CD4-positive, alpha-beta T cell treated with Interleukin-15 for 4 hours (primary cell): ENCODE measurements around the gene TMEM51.
"Not testable (repeated sequence)": the region's sequence is repeated elsewhere in the genome, so short reads cannot be mapped to it uniquely, and the experiment has no call there.

ENCODE experiments used
- DNase-seq: peaks from one replicate; pipeline ENCODE4 v3.0.0-alpha.2; 2020; ENCODE audit warnings: low spot score

Gene TMEM51

DNA sequence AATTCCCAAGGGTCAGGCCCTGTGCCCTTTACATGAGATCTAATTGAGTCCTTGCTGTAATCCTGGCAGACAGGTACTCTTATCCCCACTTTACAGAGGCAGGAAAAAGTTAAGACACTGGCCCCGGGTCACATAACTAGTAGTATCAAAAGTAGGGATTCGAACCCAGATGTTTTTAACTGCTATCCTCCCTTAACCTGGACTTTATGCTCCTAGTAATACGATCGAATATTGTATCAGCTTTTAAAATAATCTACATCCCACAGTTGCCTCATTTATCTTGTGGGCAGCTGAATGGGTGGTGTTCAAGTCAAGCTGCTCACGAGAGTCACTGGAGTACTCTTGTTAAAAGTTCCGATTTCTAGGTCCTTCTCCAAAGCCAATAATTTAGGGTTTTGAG is 25.5 kb upstream of the TMEM51 start:
- no peak for DNase-seq

DNA sequence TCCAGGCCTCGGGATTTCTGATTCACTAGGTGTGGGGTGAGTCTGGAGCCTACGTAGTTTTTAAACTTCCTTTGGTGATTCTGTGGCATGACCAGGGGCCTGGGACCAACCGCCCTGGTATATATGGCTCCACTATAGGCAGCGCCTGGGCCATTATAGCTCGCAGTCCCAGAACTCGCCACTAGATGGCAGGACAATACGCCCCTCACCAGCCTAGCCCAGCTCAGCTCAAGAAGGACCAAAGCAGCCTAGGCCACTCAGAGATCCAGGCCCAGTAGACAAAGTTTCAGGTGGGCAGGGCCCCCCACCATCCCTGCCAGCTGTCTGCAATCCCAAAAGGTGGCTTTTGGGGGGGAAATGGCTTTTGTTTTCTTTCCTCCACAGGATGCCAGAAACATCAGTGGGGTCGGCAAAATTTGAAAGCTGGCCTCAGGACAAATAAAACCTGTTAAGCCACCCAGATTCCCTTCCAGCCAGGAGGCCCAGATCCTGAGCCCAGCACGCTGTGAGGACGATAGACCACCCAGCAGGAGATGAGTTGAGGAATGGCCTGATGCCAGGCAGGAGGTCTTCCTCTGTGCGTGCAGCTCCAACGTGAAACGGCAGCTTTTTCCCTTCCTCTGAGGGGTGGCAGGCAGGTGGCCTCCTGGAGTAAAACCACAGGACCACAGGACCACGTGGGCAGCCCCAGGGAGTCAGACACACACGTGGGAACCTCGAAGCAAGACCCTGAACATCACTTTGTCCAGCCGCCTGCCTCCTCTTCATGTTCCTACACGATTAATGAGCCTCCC is 24.8 kb upstream of the TMEM51 start:
- DNase-seq, result peak; percentile 69

DNA sequence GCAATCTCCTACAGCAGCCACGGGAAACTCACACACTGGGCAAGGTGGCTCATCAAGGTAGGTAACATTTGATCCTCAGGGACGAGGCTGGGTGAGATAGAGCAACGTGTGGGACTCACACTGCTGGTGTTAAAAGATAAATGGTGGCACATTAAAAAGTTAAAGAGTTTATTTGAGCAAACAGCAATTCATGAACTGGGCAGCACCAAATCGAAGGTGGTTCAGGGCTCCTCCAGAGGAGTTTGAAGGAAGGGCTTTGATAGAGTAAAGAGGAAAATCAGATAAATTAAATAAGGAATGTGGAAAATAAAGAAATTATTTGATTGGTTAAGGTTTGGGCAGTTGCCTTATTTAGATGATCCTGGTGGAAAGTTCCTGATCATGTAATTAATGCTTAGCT is 23.6 kb upstream of the TMEM51 start:
- DNase-seq, result no peak

DNA sequence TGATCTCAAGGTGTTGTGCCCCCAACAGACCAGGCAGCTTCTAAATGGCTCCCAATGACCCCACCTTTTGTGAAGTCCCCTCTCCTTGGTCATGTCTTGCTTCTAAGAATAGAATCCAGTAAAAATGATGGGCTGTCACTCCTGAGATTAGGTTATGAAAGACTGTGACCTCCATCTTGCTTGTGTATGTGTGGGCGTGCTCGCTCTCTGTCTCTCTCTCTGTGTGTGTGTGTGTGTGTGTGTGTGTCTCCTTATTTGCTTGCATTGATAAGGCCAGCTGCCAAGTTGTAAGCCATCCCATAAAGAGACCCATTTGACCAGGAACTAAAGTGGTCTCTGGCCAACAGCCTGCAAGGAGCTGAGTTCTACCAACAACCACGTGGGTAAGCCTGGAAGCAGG is 22.9 kb upstream of the TMEM51 start:
- no peak for DNase-seq

DNA sequence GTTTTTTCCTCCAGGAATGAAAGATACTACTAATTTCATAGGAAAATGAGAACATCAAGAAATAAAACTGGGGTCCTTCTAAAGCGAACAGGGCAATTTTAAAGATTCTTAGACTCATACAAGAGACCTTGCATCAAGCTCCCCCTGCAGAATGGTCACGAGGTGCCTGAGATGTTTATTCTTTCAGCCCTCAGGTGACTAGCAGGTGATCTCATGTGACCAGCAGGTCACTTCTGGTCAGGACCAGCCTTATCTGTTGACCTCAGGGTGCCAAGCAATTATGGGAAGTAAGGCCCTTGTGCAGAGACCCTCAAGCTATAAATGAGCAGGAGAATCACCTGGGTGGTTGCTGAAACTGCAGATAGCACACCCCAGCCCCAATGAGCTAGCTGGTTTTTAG is 20.6 kb upstream of the TMEM51 start:
- DNase-seq, result no peak

DNA sequence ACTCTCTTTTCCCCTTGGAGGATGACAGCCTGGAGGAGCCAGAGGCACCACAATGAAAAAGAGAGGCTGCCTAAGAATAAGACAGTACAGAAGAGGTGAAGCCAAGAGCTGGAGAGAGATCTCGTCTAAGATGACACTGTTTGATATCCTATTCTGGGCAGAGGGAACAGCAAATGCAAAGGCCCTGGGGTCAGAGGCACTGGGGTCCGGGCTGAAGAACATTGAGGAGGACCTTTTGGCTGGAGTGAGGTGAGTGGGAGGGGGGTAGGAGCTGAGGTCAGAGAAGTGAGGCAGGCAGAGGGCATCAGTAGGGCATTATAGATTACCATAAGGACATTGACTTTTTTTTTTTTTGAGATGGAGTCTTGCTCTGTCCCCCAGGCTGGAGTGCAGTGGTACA is 19.3 kb upstream of the TMEM51 start:
- DNase-seq, result no peak

DNA sequence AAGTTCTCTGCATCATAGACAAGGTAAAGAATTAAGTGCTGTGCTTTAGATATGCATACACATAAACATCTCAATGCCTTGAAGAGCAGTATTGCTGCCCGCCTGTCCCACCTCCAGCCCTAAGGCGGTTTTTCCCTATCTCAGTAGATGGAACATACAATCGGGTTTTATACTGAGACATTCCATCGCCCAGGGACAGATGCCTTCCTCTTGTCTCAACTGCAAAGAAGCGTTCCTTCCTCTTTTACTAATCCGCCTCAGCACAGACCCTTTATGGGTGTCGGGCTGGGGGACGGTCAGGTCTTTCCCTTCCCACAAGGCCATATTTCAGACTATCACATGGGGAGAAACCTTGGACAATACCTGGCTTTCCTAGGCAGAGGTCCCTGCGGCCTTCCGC is 17.9 kb upstream of the TMEM51 start:
- not testable (repeated sequence) for DNase-seq

DNA sequence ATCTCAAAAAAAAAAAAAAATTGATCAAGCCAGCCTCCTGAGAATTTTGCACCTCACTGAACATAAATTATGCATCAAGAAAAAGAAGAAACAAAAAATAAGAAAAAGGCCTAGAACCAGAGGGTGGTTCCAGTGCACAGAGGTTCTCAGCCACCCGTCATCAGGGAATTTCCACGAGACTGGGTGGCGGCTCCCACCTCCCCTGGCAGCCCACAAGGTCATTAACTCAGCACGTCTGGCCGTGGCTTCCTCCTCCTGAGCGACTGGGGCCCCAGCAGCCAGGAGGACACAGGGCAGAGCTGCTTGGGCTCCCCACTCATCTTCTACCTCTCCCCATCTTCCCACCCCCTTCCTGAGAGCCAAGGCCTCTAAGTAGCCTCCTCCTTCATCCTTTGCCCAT is 15.7 kb upstream of the TMEM51 start:
- DNase-seq, result no peak

DNA sequence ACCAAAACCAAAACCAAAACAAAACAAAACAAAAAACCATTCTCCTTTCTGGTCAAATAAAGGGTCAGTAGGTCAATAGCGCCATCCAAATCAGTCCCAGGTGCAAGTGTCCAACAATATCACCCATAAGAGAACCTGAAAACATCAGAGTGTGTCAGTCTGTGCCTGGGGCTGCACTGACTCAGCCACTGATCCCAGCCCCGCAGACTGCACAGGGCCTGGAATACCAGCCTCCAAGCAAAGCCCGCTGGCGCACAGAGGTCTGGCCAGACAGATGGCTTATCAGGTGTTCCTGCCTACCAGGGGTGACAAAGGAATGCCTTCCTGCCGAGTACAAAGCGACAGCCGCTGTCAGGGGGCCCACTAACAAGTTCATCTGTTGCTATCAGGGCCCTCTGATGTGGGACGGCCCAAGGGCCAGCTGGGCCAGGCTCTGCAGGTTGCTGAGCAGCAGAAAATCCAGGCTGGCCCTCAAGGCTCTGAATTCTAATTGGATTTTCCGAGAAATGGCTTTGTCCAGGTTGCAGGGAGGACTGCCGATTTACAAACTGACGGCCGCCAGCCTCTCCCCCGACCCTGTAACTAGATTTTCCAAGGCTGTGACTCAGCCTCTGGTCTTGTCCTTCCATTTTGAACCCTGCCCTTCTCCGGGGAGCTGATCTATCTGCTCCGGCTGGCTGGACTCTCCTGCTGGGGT is 13.7 kb upstream of the TMEM51 start:
- DNase-seq, result no peak

DNA sequence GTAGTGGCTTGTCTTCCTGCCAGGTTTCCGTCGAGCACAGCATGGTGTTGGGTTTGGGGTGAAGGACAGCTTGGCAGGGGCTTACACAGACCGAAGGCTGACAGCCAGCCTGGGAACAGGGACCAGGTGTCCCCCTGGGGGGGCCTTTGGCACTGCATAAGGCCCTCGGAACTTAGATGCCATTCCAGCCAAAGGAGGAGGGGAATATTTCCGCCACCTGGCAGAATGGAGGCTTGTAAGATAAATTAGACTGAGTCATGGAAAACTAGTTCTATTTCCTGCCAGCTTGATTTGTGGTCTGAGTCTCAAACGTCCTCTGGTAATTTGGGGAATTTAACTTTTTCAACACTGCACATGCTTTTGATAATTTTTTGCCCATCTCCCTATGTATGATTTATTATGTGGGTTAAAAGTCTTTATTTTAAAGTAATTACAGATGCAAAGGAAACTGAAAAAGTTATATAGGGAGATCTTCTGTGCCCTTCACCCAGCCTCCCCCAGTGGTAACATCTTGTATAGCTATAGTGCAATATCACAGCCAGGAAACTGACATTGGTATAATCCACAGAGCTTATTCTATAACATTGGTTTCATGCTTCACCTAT is 11.5 kb upstream of the TMEM51 start:
- DNase-seq, result no peak

DNA sequence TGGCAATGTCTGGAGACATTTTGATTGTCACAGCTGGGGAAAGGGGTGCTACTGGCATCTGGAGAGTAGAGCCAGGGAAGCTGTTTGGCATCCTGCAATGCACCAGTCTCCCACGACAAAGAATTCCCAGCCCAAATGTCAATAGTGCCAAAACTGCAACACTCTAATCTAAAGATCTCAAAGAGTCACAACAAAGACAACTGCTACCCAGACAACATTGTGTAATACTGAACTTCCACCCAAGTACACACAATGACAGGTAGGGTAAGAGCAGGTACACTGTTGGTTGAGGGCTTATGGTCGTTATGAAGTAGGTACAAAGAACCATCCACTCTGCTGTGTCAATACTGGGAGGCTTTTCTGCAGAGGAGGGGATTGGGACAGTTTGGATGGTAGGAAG is 8.2 kb upstream of the TMEM51 start:
- DNase-seq, result no peak

DNA sequence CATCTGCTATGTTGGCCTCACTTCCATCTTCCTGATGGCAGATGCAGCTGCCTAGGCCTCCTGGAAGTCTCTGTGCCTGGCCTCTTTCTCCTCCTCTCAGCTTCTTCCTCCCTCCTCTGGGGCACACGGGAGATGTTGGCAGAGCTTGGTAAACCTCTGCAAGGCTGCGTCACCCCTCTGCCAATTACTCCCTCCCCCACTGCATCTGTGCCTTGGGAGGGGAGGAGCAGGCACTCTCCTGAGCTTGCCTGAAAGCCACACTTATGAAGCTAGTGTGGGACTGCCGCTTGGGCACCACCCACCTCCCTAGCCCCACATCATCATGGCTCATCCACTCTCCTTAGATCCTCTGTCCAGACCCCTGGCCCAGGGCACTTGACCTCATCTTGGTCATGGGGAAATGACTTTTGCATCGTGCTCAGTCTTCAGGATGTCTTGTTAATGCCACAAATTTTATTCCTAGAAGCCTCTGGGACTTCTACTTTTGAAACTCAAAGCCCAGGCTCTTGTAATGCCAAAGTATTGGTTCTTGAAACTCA is 7.3 kb upstream of the TMEM51 start:
- no peak for DNase-seq

DNA sequence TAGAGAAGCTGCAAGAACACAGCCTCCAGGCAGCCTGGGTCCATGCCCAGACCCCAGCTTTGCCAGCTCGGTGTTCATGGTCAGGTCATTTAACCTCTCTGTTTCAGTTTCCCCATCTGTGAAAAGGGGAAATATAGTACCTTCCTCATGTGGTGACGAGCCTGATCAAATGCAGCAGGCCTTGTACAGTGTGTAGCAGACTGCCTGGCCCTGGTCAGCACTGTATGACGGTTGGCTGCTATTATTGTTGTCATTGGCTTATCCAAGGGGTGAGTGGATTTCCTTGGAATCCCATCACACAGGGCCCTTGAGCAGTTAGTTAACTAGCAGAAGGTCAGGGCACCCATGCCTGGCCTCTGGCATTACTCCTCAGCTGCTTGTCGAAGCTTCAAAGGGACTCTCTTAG is 6.6 kb upstream of the TMEM51 start:
- DNase-seq, result no peak

DNA sequence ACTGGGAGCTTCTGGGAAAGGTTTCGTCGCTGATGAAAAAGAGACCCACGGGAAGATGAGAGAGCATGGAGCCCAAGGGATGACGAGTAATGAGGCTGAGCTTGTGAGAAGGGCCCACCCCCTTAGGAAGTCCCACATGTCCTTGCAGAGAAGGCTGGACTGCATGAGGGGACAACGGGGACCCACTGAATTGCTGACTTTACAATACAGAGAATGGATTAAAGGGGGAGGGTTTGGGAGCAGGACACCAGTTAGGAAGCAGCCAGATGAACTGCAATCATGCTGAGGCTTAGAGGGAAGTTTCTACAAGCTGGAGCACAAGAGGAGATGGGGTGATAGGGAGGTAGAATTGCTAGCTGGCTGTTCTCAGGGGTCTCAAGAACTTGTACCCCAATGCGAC is 5.5 kb upstream of the TMEM51 start:
- no peak for DNase-seq

DNA sequence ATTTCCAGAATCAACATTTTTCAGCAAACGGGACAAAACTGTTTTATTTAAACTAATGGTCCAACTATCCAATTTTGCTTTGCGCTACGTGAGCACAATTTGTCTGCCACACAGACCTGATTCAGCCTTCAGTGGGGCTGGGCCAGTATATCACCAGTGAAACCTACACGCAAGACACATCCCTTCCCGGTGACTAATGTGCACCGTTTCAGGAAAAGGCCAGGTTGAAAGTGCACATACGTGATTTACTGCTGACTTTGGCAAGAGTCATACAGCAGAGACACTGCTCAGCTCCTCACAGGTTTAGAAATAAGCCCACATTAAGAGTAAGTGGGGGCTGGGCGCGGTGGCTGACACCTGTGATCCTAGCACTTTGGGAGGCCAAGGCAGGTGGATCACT is 5.1 kb upstream of the TMEM51 start:
- DNase-seq, result no peak

DNA sequence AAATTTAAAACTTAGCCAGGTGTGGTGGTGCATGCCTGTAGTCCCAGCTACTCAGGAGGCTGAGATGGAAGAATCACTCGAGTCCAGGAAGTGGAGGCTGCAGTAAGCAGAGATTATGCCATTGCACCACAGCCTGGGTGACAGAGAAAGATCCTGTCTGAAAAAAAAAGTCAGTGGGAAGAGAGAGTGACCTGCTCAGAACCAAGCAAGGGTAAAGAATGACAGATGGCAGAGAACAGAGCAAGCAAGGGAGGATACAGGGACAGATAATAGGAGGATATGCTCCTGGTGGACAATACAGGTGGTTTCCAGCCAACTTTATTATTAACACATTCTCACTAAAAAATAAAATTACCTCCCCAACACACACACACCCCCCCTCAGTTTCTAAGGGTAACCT is 4.6 kb upstream of the TMEM51 start:
- no peak for DNase-seq

DNA sequence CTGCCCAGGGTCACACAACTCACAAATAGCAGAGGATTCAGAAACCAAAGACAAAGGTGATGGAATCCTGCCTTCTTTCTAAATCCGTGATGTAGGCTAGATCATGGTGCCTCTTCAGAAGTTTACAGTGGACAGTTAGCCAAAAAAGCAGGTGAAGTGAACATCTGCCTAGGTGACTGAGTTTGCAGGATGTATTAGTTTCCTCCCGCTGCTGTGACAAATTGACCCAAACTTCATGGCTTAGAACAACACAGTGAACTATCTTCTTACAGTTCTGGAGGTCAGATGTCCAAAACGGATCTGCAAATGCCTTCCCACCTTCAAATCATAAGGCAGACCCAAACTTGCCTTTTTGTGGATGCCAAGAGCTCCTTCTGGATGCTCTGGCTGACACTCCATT is 3.2 kb upstream of the TMEM51 start:
- DNase-seq, result no peak

DNA sequence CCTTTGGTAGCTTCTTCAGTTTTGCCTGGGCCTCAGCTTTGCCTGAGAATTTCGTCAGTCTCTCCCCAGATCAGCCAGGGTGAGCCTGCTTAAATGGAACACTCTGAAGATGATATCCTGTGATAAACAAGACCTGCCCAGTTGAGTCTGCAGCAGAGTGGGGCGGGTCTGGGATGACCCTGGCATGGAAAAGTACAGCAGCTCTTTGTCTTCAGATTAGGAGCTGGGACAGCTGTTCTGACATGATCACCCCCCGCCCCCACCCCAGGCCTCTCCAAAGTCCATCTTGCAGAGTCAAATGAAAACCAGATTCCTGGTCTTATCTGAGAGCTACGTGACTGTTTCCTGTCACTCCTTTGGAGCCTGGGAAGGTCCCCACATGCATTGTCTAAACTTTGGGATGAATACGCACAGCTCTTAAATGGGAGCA is 2.2 kb upstream of the TMEM51 start:
- no peak for DNase-seq

DNA sequence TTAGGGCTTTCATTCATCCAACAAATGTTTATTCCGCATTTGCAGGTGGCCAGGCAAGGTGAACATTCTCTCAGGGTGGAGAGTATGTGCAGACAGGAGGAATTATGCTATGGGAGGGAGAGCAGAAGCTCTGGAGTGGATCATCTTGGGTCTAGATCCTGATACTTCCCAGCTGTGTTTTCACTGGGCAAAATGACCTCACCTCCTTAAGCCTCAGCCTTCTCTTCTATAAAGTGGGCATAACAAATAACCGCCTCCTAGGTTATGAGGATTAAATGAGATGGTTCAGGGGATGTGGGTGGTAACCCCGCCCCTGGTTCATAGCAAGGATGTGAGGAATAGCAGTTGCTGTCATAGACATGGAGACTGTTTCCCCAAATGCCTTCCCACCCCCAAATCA is 1.7 kb upstream of the TMEM51 start:
- DNase-seq, result no peak

DNA sequence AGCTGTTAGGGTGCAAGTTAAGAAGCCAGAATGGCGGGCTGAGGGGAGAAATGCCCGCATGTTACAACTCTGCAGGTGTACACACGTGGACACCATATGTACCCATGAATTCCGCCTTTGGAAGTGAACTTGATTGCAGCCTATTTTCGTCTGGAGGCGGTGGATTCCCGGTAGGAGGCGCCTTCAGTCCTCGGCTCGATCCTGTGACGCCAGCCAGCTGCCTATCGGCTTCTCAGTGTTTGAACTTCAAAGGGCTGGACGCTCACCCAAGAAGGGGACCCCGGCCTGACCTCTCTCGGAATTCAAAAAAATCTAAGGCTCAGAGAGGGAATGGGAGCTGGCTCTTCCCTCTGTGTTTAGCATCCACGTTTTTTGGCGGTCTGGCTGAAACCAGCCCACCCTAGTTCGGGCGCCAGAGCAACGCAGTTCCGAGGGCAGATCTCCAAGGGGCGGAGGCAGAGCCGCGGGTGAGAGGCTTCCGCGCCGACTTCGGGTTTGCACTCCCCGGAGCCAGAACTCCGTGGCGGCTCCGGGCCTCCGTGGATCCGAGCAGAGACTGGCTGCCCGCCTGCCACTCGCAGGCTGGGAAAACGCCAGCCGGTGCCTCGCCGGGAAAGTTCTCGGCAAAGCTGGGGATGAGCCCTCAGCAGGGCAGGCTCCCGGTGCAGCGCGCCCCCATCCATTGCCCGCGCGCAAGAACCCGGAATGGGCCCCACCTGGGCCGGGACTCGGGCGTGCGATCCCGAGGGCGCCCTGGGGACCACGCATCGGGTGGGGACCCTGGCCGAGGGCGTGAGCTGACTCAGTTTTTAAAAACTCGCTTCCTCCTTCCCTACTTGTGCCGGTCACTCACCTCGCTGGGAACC is 996 bp upstream of the TMEM51 start:
- DNase-seq, result no peak

DNA sequence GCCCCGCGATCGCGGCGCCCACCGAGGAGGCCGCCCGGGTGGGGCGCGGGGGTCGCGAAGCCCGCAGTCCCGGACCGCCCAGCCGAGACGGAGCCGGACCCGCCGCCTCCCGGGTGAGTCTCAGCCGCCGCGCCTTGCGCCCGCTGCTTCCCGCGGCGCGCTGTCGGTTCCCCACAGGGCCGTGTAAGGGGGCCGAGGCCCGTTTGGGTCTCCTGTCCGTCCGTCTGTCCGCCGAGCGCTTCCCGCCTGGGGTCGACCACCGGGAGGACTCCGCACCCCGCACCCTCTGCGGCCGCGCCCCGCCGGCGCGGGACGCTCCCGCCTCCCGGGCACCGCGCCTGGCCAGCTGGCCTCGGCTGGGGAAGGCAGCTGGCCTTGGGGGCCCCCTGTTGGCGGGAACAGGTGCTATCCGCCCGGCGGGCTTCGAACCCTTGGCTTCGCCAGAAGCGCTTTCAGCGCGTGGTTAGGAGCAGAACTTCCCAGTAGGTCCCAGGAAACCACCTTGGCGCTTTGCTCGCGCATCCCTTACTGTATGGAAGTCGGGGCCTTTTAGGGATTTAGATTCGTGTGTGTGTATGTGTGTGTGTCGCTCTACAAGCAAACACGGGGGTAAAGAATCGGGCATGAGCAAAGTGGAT is 414 bp downstream of the TMEM51 start:
- no peak for DNase-seq
